Activated CD4-positive, CD25-positive, alpha-beta regulatory T cell treated with anti-CD3 and anti-CD28 coated beads, Interleukin-2, amount 50 U/mL, for 24 hours (primary cell): ENCODE results near the gene KCNAB3.

Source experiments
- ATAC-seq, 2 donors: fragments of 150-1000 bp; cut with Tn5 transposase; one replicate each; pipeline ENCODE4 v1.10.0; 2021; ENCODE audit warnings: mild to moderate bottlenecking in 1 of 2, moderate library complexity in 1 of 2

Gene KCNAB3

DNA sequence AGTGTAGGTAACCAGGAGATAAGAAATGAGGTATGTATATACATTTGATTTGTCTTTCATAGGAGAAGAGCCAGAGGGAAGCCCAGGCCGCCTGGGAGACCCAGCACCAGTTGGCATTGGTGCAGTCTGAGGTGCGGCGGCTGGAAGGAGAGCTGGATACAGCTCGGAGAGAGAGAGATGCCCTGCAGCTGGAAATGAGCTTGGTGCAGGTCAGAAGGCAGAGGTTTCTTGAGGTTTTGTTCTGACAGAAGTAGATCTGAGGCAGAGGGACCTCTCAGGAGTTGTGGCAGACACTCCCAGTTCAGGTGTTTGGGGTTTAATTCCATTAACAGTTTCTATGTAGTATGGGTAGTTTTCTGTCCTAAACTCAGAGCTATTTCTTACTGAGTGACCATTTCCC lies 10.4 kb upstream of the KCNAB3 start:
- ATAC-seq, result no peak

DNA sequence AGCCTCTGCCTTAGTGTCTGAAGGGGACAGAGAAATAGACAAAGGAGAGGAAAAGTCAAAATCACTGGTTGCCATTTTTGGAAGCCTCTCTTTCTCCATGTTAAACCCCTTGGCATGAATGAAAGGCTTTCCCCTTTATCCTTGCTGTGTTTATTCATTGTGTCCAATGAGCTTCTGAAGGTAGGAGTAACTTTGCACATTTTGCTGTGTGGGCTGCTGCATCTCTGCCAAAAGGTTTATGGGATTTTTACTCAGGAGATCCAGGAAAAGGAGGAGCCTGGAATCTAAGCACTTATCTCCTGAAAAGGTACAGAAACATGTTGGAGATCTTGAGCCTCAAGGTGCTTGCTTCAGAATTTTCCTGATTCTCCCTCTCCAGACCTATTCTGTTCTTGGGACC lies 6.2 kb upstream of the KCNAB3 start:
- ATAC-seq, result no peak

DNA sequence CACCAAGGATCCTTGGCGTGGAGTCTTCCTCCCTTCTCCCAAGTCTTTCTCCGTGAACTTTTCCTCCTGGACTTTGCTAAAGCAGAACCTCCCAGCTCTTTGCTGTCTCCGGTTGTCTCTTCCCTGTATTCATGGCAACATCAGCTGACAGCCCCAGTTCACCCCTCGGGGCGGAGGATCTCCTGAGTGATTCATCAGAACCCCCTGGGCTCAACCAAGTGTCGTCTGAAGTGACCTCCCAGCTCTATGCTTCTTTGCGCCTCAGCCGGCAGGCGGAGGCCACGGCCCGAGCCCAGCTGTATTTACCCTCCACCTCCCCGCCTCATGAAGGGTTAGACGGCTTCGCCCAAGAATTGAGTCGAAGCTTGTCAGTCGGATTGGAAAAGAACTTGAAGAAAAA lies 3.3 kb upstream of the KCNAB3 start:
- ATAC-seq, result no peak

DNA sequence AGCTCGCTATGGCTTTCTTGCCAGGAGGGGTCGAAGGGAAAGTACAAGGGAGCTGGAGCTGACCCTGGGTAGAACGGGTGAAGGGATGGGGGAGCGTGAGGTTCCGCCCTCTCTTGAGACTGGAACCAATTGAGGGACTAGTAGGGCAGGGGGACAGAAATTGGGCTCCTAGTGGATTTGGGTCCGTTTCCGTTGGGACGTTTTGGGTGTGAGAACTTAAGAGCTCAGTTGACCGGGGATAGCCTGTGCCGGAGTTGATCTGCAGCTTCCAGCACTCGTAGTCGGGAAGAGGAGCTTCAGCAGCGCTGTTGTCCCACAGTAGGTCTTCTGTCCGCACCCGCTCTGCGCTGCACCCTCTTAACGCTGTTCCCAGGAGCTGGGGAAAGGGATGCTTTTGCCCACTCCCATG lies 2.8 kb upstream of the KCNAB3 start:
- ATAC-seq, result peak; percentile 14 to 26

DNA sequence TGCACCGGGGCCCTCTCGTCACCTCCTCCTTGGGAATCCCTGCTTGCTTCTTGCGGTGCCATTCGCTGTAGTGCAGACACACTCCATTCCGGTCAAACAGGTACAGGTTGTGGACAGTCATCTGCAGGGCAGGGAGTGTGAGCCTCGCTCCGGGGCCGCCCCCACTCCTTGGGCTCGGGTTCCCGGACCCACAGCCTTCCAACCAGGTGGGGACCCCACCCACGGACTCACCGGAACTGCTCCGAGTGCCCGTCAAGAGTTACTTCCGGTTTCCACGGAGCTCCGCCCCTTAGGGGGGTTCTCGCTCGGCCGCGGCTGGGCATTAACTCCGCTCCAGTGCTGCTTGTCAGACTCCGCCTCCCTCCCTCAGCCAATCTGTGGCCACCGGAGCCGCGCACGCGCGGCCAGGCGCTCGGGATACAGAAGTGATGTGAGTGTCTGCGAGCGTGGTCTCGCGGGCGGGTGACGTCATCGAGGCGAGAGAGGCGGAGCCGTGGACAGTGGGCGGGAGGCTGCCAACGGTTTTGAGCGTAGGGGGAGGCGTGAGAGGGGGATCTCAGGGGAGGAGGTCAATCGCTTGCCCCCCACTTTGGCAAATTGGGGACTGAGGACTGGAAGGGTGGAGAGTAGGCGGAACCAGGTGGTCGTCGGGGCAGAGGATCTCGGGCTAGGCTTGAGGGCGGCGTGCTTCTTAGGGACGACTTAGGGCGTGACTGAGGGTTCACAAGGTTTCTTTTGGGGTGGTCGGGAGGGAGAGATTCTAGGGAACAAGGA lies 2.2 kb upstream of the KCNAB3 start, which contains the start of the genes CNTROB and TRAPPC1:
CNTROB (plus strand) TSS at position 498 of the 774 bp plus-strand sequence. CDS start 874 bp downstream, outside the sequence.
TRAPPC1 (minus strand) TSS at position 238 of the 774 bp plus-strand sequence; CDS start at position 121, 117 bp downstream.
- peak; percentile 98 to 99 for ATAC-seq

DNA sequence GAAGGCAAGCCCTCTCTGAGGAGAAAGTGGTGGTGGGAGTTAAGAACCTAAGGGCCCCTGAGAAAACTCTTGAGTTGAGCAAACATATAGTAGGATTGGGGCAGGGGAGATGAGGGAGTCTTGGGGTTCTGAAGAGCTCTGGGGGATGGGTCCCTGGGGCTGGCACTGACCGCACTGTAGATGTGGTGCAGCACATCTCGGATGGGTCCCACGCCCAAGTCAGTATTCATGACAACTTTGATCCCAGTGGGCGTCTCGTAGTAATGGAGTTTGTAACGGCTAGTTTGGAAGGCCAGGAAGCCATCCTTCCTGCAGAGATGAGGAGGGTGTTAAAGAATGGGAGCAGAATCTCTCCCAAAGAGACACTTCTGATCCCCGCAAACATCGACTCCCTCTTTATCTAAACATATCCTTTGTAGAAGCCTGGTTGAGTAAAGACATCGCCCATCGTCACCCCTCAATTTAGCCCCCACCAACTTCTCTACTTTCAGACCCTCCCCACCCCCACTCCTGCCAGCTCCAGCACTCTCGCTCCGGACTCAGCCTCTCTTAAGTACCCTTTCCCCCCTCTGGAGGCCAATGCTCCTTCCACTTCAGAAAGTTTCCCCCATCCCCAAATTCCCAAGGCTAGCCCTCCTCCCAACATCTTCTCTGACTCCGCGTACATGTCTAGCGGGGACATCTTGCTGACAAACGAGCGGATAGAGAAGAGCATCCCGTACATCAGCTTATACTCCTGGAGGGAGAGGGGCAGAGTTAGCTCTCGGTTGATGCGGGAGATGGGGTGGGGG lies 1.4 kb upstream of the KCNAB3 start:
- ATAC-seq, result no peak

DNA sequence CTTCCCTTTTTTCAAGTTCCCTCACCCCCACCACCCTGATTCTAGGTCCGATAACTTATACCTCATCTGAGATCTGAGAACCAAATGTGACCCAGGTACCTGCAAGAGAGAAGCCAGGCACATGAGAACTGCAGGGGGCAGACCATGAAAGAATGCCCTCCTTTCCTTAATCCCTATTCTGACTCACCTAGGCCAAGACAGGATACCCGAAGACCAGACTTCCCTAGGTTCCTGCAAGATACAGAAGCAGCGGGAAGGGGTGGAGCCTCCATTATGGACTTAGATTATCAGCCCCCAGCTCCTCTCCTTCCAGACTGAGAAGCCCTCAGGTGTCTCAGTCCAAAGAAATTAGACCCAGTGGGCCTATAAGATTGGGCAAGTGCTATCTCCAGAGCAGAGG lies 2.1 kb downstream of the KCNAB3 start:
- ATAC-seq, result no peak

DNA sequence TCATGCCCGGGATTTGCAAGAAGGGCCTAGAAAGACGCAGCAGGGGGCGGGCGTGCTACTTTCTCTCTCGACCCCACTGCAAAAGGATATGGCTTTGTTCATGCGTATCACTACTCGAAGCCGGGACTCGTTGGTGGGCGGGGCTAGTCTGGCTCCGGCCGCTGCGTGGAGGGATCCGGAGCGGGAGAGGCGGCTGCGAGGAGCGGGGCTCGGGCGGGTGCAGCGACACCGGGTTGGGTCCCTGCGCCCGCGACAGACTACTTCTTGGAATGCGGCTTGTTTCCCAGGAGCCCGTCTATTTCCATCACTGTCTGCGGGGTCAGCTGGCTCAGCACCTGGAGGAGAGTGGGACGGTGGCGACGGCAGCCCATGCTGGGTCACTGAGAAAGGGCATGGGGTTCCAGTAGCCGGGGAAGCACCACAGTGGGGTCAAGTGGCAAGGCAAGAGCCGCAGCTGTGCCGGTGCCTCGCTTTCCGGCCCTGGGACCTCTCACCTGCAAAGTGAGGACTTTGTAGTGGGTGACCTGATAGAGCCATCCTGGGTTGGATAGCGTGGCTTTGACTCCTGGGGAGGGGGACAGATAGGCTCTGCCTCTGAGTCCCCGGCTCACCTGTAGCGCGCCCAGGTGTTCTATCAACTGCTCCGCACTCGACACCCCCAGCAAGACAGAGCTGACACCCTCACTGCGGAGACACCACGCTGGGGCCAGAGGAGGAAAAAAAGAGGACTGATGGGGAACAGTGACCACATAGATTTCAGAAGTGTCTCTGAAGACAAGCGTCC lies 6.6 kb downstream of the KCNAB3 start:
- ATAC-seq, result peak; percentile 93

DNA sequence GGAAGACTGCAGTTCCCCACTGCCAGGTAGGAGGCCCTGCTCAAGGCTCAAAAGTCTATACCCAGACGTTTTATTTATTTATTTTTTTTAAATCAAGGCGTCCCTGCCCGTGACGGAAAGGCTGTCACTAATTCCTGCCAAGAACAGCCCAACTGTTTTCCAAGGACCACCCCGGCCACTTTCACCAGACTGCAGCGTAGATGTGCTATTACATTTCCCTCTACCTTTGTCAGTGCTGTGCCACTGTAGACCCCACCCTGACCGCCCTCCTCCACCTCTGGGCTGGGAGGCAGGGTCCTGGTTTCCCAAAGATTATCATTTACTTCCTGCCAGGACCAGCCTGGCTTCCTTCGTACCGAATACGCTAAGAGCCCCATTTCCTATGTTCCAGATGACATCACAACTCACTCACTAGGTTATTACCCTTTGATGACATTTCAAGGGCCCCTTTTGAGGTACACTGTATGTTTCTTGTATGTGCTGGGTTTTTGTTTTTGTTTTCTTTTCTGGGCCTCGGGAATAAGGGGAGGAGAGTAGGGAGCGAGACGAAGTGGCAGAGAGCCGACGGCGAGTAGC lies 7.3 kb downstream of the KCNAB3 start:
- peak; percentile 49 to 50 for ATAC-seq

DNA sequence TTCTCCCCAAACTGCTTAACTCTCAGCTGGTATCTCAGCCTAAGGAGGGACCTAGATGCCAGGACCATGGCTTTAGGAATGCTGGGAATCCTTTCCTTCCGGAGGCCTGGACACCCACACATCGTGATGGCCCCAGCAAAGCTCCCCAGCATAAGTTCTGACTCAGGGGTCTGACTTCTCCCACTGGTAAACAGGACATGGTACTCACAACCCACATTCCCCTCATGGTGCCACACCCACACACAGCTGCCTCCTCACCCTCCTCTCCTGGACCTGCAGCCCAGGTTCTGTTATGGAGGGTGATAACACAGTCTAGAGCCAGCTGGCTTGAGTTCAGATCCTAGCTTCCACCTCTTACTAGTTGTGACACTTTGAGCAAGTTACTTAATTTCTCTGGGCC lies 12.8 kb downstream of the KCNAB3 start:
- ATAC-seq, result no peak

DNA sequence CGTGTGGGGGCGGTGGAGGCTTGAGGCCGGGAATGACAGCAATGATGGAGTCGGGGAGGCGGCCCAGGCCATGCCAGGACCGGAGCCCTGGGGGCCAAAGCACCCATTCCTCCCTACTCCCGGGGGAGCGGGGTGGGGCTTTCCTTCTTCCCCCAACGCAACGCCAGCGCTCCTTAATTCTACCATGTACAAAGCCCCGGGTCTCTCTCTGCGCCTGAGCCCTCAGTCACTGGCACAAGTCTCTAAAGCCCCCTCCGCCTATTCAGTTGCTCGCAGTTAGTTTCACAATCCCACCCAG lies 13.3 kb downstream of the KCNAB3 start:
- no peak for ATAC-seq

DNA sequence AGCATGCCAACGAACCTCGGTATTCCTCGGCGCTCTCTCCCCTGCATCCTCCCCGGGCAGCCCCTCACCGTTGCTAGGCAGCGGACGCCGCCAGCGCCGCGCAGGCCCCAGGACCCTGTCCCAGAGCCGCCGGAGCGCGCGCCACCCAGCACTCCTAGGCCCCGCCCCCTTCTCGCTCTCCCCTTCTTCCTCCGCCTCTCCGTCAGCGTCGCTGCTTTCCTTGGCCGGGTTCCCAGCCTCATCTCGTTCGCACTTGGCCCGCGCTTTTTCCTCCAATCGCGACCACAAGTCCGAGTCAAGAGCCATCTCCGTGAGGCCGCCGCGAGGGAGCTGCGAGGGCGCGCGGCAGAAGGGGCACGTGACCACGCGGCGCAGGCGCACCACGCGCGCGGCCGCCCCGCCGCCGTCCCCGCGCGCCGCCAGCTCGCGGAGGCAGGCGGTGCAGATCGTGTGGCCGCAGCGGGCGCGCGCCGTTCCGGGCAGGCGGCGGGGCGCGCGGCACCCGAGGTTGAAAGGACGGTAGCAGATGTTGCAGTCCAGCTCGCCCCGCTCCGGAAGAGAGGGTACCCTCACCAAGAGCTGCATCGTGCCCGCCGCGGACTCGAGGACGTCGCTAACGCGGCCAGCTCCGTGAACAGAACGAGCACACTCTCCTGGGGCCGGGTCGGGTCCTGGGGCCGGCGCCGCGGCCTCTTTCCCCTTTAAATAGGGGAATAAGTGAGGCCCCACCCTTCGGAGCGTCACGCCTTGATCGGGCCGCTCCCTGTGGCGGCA lies 13.9 kb downstream of the KCNAB3 start, which contains the start of gene RNF227:
RNF227 (minus strand) TSS at position 679 of the 774 bp plus-strand sequence; CDS start at position 585, 94 bp downstream.
- ATAC-seq, result peak; percentile 79 to 80

DNA sequence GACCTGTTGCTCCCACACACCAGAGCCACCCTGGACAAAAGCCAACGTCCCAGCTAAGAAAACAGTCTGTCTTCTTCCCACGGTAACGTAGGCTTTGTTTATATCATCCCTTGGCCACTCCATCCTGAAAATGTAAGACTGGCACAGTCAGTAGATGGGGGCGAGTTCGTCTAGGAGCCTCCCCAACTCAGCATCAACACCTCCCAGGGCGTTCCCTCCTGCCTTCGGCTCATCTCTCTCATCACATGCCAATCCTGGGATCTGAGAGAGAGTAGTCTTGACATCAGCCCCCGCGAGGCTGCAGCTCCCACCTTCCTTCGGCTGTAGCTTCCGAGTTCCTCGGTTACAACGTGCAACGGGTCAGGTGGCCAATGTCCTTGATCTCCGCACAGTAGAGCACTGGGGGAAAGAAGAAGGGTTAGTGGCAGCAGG lies 14.5 kb downstream of the KCNAB3 start:
- ATAC-seq, result no peak

DNA sequence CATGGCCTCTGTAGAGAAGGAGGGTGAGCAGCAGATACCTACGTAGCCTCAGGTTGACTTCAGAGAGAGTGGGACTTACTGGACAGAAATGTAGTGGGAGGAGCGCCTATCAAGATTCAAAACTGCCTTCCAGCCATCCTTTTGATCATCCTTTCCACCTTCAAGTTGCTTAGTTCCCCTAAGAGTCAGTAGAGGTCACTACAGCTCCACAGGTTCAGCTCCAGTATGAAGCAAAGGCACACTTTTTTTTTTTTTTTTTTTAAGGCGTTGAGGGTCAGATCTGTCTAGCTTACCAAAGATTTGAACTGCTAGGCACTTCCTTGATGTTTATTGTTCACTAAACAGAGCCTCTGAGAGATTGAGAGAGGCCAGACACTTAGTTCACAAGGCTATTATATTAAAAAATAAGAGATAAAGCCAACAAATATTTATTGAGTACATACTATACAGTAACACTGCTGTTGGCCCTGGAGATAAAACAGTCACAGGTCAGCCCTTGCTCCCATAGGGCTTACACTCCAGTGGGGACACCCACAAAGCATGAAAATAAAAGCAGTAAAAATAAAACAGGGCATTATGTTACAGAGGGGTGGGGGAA lies 16.6 kb downstream of the KCNAB3 start:
- ATAC-seq, result peak; percentile 42 to 46

DNA sequence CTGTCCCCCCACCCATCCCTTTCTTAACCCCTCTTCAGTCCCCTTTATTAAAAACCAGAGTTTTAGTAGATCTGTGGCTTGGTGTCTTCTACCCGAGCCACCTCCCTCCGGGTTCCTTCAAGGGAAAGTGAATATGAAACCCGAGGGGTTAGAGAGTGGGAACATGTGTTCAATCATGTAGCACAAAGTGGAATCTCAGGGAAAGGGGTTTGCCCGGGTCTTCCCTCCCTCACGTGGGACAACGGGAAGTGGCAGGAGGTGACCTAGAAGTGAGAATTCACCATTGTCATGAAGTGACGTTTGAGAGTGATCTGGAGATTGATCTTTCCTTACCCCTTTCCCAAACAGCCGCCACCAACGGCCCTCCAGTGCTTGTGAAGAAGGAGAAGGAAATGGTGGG lies 18.5 kb downstream of the KCNAB3 start:
- ATAC-seq, result no peak

DNA sequence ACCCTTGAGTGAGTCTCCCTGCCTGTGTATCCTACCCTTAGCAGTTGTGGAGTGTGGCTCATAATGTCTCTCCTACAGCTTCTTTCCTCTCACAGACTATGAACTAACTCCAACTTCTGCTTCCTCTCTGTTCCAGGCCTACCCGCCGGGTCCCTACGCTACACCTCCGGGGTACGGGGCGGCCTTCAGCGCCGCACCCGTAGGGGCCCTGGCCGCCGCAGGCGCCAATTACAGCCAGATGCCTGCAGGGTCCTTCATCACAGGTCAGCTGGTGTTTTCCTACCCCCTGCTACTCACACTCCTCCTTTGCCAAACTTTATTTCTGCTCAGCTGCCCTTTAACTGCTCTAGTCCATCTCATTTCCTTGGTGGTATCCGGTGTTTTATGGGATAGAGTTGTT lies 18.9 kb downstream of the KCNAB3 start:
- no peak for ATAC-seq

DNA sequence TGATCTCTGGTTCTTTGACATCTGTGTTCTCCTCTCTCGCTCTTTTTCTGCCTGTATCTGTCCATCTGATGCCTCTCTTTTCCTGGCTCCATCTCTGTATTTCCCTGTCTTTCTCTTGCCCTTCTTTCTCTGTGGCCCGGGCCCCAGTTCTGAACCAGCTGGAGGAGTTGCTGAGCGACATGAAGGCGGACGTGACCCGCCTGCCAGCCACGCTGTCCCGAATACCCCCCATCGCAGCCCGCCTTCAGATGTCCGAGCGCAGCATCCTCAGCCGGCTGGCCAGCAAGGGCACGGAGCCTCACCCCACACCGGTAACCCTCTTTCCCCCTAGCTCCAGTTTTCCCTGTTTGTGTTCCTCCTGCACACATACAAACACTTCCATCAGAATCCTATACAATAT lies 19.4 kb downstream of the KCNAB3 start:
- ATAC-seq, result no peak

DNA sequence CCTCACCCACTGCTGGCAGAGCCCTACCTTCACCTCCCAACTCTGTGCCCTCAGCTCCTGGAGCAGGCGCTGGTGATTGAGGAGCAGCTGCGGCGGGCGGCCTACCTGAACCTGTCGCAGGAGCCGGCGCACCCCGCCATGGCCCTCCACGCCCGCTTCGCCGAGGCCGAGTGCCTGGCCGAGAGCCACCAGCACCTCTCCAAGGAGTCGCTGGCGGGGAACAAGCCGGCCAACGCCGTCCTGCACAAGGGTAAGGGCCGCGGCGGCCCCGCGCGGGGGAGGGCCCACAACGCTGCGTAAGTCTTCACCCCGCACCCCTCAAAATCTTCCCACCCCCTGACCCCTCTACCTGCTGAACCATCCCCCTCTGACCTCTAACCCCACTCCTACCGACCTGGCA lies 20.6 kb downstream of the KCNAB3 start:
- no peak for ATAC-seq

DNA sequence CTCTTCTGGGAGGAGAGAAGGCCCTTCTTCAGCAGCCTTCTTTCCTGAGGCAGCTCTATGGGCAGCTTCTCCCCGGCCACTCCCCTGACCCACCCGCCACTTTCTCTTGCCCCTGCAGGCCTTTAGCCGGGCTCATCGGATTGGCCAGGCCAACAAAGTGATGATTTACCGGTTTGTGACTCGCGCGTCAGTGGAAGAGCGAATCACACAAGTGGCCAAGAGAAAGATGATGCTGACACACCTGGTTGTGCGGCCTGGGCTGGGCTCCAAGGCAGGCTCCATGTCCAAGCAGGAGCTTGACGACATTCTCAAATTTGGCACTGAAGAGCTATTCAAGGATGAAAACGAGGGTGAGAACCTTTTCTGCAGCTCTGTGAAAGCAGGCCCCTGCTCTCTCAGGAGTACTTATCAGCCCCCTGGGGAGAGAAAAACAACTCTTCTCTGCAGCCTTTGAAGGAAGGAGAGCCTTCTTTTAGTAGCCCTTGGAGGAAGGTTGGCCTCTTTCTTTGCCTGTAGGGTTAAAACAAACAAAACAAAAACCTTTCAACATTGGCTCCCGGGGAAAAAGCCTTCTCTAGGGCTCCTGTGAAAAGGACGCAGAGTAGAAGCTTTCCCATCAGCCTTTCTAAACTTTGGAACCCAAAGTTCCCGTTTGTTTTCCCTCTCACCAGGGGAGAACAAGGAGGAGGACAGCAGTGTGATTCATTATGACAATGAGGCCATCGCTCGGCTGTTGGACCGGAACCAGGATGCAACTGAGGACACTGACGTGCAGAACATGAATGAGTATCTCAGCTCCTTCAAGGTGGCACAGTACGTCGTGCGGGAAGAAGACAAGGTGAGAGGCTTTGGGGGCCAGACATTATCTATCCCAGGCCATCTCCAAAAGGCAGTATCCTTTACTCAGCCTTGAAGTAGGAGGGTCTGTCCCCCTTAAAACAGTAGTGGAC lies 26.2 kb downstream of the KCNAB3 start:
- no peak for ATAC-seq

DNA sequence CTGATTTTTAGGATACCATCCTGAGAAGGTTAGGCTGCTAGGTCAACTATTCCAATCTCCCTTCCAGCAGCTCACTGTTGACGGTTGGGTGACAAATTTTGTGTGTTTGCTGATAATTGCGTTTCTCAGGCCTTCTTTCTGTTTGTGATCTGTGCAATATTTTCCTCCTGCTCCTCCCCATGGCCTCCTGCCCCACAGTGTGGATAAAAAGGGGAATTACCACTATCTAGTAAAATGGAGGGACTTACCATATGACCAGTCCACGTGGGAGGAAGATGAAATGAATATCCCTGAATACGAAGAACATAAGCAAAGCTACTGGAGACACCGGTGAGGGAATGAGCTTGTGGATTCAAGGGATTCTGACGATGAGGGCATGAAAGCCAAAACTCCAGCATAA lies 31.9 kb downstream of the KCNAB3 start:
- peak; percentile 44 to 73 for ATAC-seq
